ENCODE results near the gene TNIK.

GRCh38 chr3:171436380-171436779 lies 23.8 kb downstream of the TNIK start:
- no peak for TF ChIP-seq EZH2 (IDR thresholded peaks at IDR 0.05; ENCODE audit: borderline replicate concordance, low read length)
- no peak for TF ChIP-seq CTCF (IDR thresholded peaks at IDR 0.05; ENCODE audit: low read length)

All from OCI-LY1 (cell line).